Left lung (tissue), 10 donors: ENCODE results near the gene DUSP7. TPM values are rescaled to one million over a fixed set of nuclear protein-coding genes. Genes with fewer than 3 reads are reported as not detected.

Experiments used
- ATAC-seq: fragments of 200-7000 bp; cut with Tn5 transposase; one replicate; pipeline ENCODE4 v1.9.1; 2020; ENCODE audit warnings: moderate library complexity
- DNase-seq, 4 donors: peaks; one replicate each; pipeline ENCODE4 v3.0.0-alpha.2; 2013 to 2020
- H3K27ac ChIP-seq, 2 donors: fragments of 200-600 bp; sonication (generic) in 1 of 2; one replicate each; pipeline versions ENCODE4 v1.5.0 to v1.8.0; 2020 to 2021
- H3K27me3 ChIP-seq, 2 donors: fragments of 200-600 bp; sonication (generic) in 1 of 2; one replicate each; pipeline versions ENCODE4 v1.5.0 to v1.8.0; 2020 to 2021
- H3K36me3 ChIP-seq, 2 donors: fragments of 200-600 bp; sonication (generic) in 1 of 2; one replicate each; pipeline versions ENCODE4 v1.5.0 to v1.8.0; 2020 to 2021
- H3K4me1 ChIP-seq, 2 donors: fragments of 200-600 bp; one replicate each; pipeline ENCODE4 v1.8.0; 2021
- H3K4me3 ChIP-seq, 2 donors: fragments of 200-600 bp; sonication (generic) in 1 of 2; one replicate each; pipeline versions ENCODE4 v1.5.0 to v1.8.0; 2020 to 2021; ENCODE audit warnings: mild to moderate bottlenecking in 1 of 2
- H3K9me3 ChIP-seq, 2 donors: fragments of 200-600 bp; sonication (generic) in 1 of 2; one replicate each; pipeline versions ENCODE4 v1.5.0 to v1.8.0; 2020 to 2021
- CTCF ChIP-seq, 2 donors: fragments of 200-600 bp; sonication (generic) in 1 of 2; IDR thresholded peaks; one replicate each; pipeline versions ENCODE4 v1.5.0 to v1.8.0; 2021; ENCODE audit warnings: antibody characterized with exemption in 2 of 2
- intact Hi-C, 2 donors: fragments of 100-400 bp; cut with DNase I; formaldehyde crosslinking; loops; one replicate each; pipeline versions ENCODE4 v1.11.2 to v1.14.2; 2022
- polyA plus RNA-seq, 6 donors: library from polyadenylated mRNA; unstranded; fragments of 120-200 nt; gene quantifications; one replicate each; pipeline ENCODE4 v1.2.1, GENCODE V29; 2013; ENCODE audit not compliant: insufficient read length in 6 of 6
- total RNA-seq, 2 donors: library from RNA; stranded (reverse); fragmentation: NEBNext Ultra II Directional; extraction: Animal tissue kit (Norgen Biotek cat#: 25700); gene quantifications; one replicate each; pipeline ENCODE4 v1.2.1, GENCODE V29; 2021
- donor health status: DM: no; HTN: yes; CAD: no.
- donor health status: DM: no; HTN: no; CAD: no.

The DUSP7 gene
- total and polyA plus RNA-seq, 8 donors = 17.5 to 38.3 (median 21.1) TPM

- peaks cover 0 to 5% of the 10 kb centered on the region in 2 donors for H3K36me3 ChIP-seq
- H3K27ac ChIP-seq = peak overlapping the region; percentile 76 to 82
- ATAC-seq = peak; percentile 82
- peaks cover 18 to 24% of the 10 kb centered on the region in 2 donors for H3K4me1 ChIP-seq
- DNase-seq = peak in 1 of 4 donors; percentile 62
- no peaks in the 10 kb centered on the region for H3K27me3 ChIP-seq
- intact Hi-C loops = no loop called here
- H3K4me3 ChIP-seq = no peak overlapping the region
- TF ChIP-seq CTCF (IDR thresholded peaks at IDR 0.05) = no peak
- H3K9me3 ChIP-seq = no peaks in the 10 kb centered on the region
These were observed 14.6 kb upstream of the DUSP7 start for GRCh38 chr3:52070724-52071621.

- Histone ChIP-seq H3K27me3 (no peaks in the 10 kb centered on the region), H3K4me3 (no peak overlapping the region), H3K27ac (no peak overlapping the region), H3K9me3 (no peaks in the 10 kb centered on the region), H3K4me1 (peaks cover 18 to 35% of the 10 kb centered on the region in 2 donors), H3K36me3 (peaks cover 0 to 4% of the 10 kb centered on the region in 2 donors)
- DNase-seq = no peak
- no peak for ATAC-seq
- intact Hi-C loops = no loop called here
- no peak for TF ChIP-seq CTCF (IDR thresholded peaks at IDR 0.05)
These were observed 13.5 kb upstream of the DUSP7 start for GRCh38 chr3:52069855-52070254.

DNA sequence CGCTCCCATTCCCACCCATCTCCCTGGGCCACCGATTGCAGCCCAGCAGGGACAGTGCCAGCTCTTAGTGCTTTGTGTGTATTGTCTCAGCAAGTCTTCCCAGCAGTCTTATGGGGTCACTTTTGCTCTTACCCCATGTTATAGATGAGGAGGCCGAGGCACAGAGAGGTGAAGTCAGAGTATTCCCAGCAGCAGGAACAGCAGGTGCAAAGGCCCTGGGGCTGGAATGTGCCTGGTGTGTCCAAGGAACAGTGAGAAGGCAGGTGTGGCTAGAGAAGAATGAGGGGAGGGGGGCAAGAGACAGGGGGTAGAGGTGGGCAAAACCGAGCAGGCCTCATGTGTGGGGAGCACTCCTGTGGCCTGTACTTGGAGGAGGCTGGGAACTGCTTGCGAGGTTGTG is 12.8 kb upstream of the DUSP7 start:
- intact Hi-C loops = no loop called here

GRCh38 chr3:52068730-52069129 is 12.4 kb upstream of the DUSP7 start:
- intact Hi-C loops = no loop called here
- Histone ChIP-seq H3K4me3 (no peak overlapping the region), H3K27me3 (no peaks in the 10 kb centered on the region), H3K4me1 (peaks cover 18 to 35% of the 10 kb centered on the region in 2 donors), H3K27ac (no peak overlapping the region), H3K9me3 (no peaks in the 10 kb centered on the region), H3K36me3 (no peaks in the 10 kb centered on the region)
- TF ChIP-seq CTCF (IDR thresholded peaks at IDR 0.05) = no peak
- DNase-seq (no peak), ATAC-seq (no peak)

More for the DNA sequence above, 12.8 kb upstream of the DUSP7 start:
- H3K4me3 ChIP-seq = no peak overlapping the region
- no peak for TF ChIP-seq CTCF (IDR thresholded peaks at IDR 0.05)
- H3K27me3 ChIP-seq = no peaks in the 10 kb centered on the region
- H3K36me3 ChIP-seq = no peaks in the 10 kb centered on the region
- DNase-seq (no peak), ATAC-seq (no peak)
- H3K27ac ChIP-seq = no peak overlapping the region
- H3K9me3 ChIP-seq = no peaks in the 10 kb centered on the region
- H3K4me1 ChIP-seq = peaks cover 18 to 35% of the 10 kb centered on the region in 2 donors

DNA sequence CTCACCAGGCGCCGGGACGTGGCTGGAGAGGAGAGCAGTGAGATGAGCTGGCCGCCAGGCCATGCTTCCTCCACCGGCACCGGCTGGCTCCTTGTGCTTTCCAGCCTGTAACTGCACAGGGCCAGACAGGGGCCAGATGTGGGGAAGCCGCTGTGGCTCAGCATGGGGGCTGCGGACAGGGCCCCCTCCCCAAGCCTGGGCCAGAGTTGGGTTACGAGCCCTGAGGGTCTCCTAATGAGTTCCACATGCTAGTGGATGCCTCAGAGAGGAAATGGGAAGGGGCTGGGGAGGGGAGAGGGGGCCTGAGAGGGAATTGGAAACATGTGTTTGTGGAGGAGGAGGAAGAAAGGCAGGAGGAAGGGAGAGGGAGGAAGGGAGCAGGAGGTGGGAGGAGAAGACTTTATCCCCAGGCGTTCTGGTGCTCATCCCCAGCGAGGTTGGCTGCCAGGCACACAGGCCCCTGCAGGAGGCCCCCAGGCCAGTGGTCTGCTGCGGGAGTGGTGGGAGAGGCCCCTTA is 11.7 kb upstream of the DUSP7 start:
- no peaks in the 10 kb centered on the region for H3K27me3 ChIP-seq
- ATAC-seq (no peak), DNase-seq (peak in 1 of 4 donors; percentile 43)
- no peak overlapping the region for H3K27ac ChIP-seq
- H3K4me1 ChIP-seq = peaks cover 18 to 35% of the 10 kb centered on the region in 2 donors
- no peaks in the 10 kb centered on the region for H3K9me3 ChIP-seq
- no peak for TF ChIP-seq CTCF (IDR thresholded peaks at IDR 0.05)
- no peak overlapping the region for H3K4me3 ChIP-seq
- no peaks in the 10 kb centered on the region for H3K36me3 ChIP-seq
- intact Hi-C loops = no loop called here
